ENCODE measurements around the gene DAB2IP. TPM values are rescaled to one million over a fixed set of nuclear protein-coding genes. Genes with fewer than 3 reads are reported as not detected.

DAB2IP gene
- total RNA-seq, 2 donors from 2014 or later, result 38.0 to 47.0 TPM

DNA sequence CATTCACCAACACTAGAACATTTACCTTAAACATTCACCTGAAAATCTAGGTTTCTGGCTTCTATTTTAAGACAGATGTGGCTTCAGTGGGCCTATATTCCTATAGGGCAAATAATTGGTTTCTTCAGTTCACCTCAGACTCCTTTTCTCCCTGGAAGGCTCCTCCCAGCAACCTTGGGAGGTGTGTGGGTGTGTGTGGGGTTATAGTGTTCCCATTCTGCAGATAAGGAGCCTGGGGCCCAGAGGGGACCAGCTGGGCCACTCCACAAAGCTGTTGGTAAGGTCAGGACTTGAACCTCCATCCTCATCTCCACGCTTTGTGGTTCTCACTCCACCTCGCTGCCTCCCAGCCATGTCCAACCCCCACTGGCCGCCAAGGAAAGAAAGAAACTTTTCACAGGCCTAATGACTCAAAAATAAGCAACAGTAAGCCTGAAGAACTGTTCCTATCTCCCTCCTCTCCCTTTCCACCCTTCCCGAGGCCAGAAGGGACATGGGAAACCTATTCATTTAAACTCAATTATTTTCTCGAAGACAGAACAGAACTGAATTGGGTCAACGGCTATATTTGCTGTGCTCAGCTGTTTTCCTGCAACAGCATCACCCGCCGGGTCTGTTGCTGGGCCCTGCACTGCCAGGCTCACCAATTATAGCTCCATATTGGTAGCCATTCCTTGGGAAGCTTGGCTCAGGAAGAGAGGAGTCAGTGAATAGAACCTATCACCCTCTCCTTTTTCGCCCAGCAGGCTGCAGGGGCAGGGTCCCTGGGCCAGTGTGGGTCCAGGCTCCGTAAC, 78.5 kb downstream of the DAB2IP start:
- peaks cover 0 to 93% of the 10 kb centered on the region in 2 donors for H3K4me1 ChIP-seq
- H3K36me3 ChIP-seq, result no peaks in the 10 kb centered on the region
- no peaks in the 10 kb centered on the region for H3K27me3 ChIP-seq
- no peaks in the 10 kb centered on the region for H3K9me3 ChIP-seq
- TF ChIP-seq, protein P1, sequence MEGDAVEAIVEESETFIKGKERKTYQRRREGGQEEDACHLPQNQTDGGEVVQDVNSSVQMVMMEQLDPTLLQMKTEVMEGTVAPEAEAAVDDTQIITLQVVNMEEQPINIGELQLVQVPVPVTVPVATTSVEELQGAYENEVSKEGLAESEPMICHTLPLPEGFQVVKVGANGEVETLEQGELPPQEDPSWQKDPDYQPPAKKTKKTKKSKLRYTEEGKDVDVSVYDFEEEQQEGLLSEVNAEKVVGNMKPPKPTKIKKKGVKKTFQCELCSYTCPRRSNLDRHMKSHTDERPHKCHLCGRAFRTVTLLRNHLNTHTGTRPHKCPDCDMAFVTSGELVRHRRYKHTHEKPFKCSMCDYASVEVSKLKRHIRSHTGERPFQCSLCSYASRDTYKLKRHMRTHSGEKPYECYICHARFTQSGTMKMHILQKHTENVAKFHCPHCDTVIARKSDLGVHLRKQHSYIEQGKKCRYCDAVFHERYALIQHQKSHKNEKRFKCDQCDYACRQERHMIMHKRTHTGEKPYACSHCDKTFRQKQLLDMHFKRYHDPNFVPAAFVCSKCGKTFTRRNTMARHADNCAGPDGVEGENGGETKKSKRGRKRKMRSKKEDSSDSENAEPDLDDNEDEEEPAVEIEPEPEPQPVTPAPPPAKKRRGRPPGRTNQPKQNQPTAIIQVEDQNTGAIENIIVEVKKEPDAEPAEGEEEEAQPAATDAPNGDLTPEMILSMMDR (IDR thresholded peaks at IDR 0.05), result no peak
- H3K27ac ChIP-seq, result no peak overlapping the region
- DNase-seq (ENCODE audit: low spot score), result no peak
- H3K4me3 ChIP-seq, result no peak overlapping the region

DNA sequence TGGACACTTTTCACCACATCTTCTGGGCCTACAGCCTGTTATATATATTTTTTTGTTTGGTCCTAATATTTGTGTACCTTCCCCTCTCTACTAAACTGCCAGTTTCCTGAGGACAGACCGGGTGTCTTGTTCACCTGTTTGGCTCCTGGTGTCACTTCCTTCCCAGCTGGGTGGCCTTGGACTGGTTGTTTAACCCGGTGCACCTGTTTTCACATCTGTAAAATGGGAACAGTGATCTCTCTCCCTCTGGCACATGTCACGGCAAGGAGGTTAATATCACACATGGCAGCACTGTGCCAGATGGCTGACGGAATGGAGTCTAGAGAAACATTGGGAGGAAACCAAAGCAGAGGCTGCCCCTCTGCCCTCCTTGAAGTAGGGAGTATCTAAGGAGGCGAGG, 79.7 kb downstream of the DAB2IP start:
- no peak for DNase-seq (ENCODE audit: low spot score)
- Histone ChIP-seq H3K36me3 (no peaks in the 10 kb centered on the region), H3K9me3 (no peaks in the 10 kb centered on the region), H3K4me3 (no peak overlapping the region), H3K27me3 (no peaks in the 10 kb centered on the region), H3K4me1 (peaks cover 0 to 94% of the 10 kb centered on the region in 2 donors), H3K27ac (peak overlapping the region in 1 of 2 donors; percentile 37)
- TF ChIP-seq, protein P1 (IDR thresholded peaks at IDR 0.05), result no peak

DNA sequence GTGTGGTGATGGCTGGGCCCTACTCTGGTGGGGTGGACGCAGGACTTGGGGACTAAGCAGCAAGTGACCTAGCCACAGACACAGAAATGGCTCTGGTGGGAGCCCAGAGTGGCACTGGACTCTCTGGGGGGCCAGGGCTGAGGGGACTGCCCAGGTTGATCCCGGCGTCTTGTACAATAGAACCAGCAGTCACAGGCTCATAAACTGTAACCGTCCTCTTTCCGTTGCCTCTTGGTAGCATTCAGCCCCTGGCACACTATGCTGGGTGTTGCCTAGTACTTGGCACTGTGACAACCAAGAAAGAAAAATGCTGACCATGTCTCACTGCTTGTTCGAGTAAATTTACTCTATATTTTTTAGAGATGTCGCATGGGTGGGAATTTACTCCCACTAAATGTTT, 80.5 kb downstream of the DAB2IP start:
- H3K9me3 ChIP-seq, result no peaks in the 10 kb centered on the region
- TF ChIP-seq, protein P1 (IDR thresholded peaks at IDR 0.05), result no peak
- DNase-seq (ENCODE audit: low spot score), result no peak
- no peak overlapping the region for H3K4me3 ChIP-seq
- H3K27ac ChIP-seq, result peak overlapping the region in 1 of 2 donors; percentile 37
- H3K4me1 ChIP-seq, result peaks cover 0 to 94% of the 10 kb centered on the region in 2 donors
- no peaks in the 10 kb centered on the region for H3K27me3 ChIP-seq
- H3K36me3 ChIP-seq, result no peaks in the 10 kb centered on the region

DNA sequence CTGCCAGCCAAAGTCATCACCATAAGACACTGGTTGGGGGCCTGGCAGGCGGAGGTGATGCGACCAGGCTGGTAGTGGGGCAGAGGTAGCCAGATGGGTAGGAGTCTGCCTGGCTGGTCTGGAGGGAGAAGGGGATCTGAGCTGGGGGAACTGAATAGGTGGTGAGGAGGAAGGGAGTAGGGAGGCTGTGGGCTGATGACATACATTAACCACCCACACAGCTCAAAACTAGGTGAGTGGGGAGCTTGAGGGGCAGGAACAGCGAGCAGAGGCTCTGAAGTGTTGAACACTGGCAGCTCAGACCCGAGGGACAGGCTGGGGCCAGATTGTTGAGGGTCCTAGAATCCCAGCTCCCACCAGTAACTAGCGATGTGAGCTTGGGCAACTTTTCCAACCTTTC, 81.0 kb downstream of the DAB2IP start:
- H3K36me3 ChIP-seq, result no peaks in the 10 kb centered on the region
- TF ChIP-seq, protein P1 (IDR thresholded peaks at IDR 0.05), result no peak
- no peaks in the 10 kb centered on the region for H3K9me3 ChIP-seq
- H3K4me3 ChIP-seq, result no peak overlapping the region
- DNase-seq (ENCODE audit: low spot score), result no peak
- peak overlapping the region; percentile 8 to 37 for H3K27ac ChIP-seq
- peaks cover 0 to 94% of the 10 kb centered on the region in 2 donors for H3K4me1 ChIP-seq
- H3K27me3 ChIP-seq, result no peaks in the 10 kb centered on the region

DNA sequence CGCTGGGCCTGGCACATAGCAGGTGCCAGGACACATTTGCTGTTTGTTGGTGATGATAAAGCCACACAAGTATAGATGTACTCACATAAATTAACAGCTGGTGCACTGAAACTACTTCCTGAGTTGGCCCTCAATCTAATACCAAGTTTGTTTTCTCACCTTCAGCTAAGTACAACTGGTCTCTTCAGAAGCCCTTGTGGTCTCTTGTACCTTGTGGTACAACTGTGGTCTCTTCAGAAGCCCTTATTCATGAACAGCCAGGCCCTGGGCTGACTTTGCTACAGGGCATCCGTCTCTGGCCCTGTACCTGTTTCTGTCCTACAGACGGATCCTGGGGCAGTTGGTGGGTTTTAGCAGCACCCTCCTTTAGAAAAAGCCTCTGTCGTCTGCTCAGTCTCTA, 81.5 kb downstream of the DAB2IP start:
- DNase-seq (ENCODE audit: low spot score), result no peak
- H3K27me3 ChIP-seq, result no peaks in the 10 kb centered on the region
- no peak overlapping the region for H3K4me3 ChIP-seq
- no peaks in the 10 kb centered on the region for H3K36me3 ChIP-seq
- peaks cover 0 to 94% of the 10 kb centered on the region in 2 donors for H3K4me1 ChIP-seq
- peak overlapping the region; percentile 8 to 37 for H3K27ac ChIP-seq
- no peaks in the 10 kb centered on the region for H3K9me3 ChIP-seq
- TF ChIP-seq, protein P1 (IDR thresholded peaks at IDR 0.05), result no peak

Measured in right atrium auricular region (tissue), 2 donors.